ENCODE data around the gene DTNA. TPM values are rescaled to one million over a fixed set of nuclear protein-coding genes. Genes with fewer than 3 reads are reported as not detected.

The DTNA gene
- polyA plus RNA-seq, 3 donors: 10.7 to 21.1 (median 15.2) TPM

- H3K27ac ChIP-seq (ENCODE audit: low read depth, low read length): no peak overlapping the region
- 36 to 74% (median 39%) methylated on average over 2 of the region's 2 CpGs for WGBS, 3 donors
Observed at GRCh38 chr18:34834897-34835296, 124.8 kb downstream of the DTNA start.

GRCh38 chr18:34835466-34835865 lies 125.4 kb downstream of the DTNA start:
- whole genome bisulfite sequencing, 3 donors: 80 to 96% (median 93%) methylated on average over 3 of the region's 3 CpGs
- H3K27ac ChIP-seq (ENCODE audit: low read depth, low read length): no peak overlapping the region

- no peak overlapping the region for H3K27ac ChIP-seq (ENCODE audit: low read depth, low read length)
- WGBS, 3 donors: 40 to 58% (median 51%) methylated on average over 3 of the region's 3 CpGs
Observed at GRCh38 chr18:34837769-34838272, 127.7 kb downstream of the DTNA start.

- H3K27ac ChIP-seq (ENCODE audit: low read depth, low read length): no peak overlapping the region
- 84 to 89% (median 88%) methylated on average over 5 of the region's 5 CpGs for WGBS, 3 donors
Observed at GRCh38 chr18:34838669-34839068, 128.6 kb downstream of the DTNA start.

GRCh38 chr18:34840256-34840826 lies 130.2 kb downstream of the DTNA start:
- 87 to 90% (median 87%) methylated on average over 2 of the region's 2 CpGs for WGBS, 3 donors
- no peak overlapping the region for H3K27ac ChIP-seq (ENCODE audit: low read depth, low read length)

GRCh38 chr18:34841891-34842290 lies 131.8 kb downstream of the DTNA start:
- no peak overlapping the region for H3K27ac ChIP-seq (ENCODE audit: low read depth, low read length)

- 87 to 93% (median 88%) methylated on average over 1 of the region's 1 CpG for WGBS, 3 donors
- no peak overlapping the region for H3K27ac ChIP-seq (ENCODE audit: low read depth, low read length)
Observed at GRCh38 chr18:34844072-34844471, 134.0 kb downstream of the DTNA start.

- no peak overlapping the region for H3K27ac ChIP-seq (ENCODE audit: low read depth, low read length)
- WGBS, 3 donors: 66 to 72% (median 70%) methylated on average over 5 of the region's 5 CpGs
Observed at GRCh38 chr18:34844732-34845459, 134.8 kb downstream of the DTNA start.

GRCh38 chr18:34847408-34847807 lies 137.3 kb downstream of the DTNA start:
- H3K27ac ChIP-seq (ENCODE audit: low read depth, low read length): no peak overlapping the region

- no peak overlapping the region for H3K27ac ChIP-seq (ENCODE audit: low read depth, low read length)
- 69 to 89% (median 81%) methylated on average over 5 of the region's 5 CpGs for WGBS, 3 donors
Observed at GRCh38 chr18:34848156-34848555, 138.1 kb downstream of the DTNA start.

GRCh38 chr18:34848695-34849094 lies 138.6 kb downstream of the DTNA start:
- H3K27ac ChIP-seq (ENCODE audit: low read depth, low read length): no peak overlapping the region
- WGBS, 3 donors: 83 to 96% (median 85%) methylated on average over 3 of the region's 3 CpGs

GRCh38 chr18:34857320-34857719 lies 147.2 kb downstream of the DTNA start:
- 81 to 88% (median 85%) methylated on average over 3 of the region's 3 CpGs for WGBS, 3 donors
- H3K27ac ChIP-seq (ENCODE audit: low read depth, low read length): no peak overlapping the region

GRCh38 chr18:34858188-34858587 lies 148.1 kb downstream of the DTNA start:
- 87 to 95% (median 88%) methylated on average over 5 of the region's 5 CpGs for WGBS, 3 donors
- no peak overlapping the region for H3K27ac ChIP-seq (ENCODE audit: low read depth, low read length)

GRCh38 chr18:34859496-34859895 lies 149.4 kb downstream of the DTNA start:
- 84 to 92% (median 87%) methylated on average over 7 of the region's 7 CpGs for WGBS, 3 donors
- H3K27ac ChIP-seq (ENCODE audit: low read depth, low read length): no peak overlapping the region

GRCh38 chr18:34862561-34862960 lies 152.5 kb downstream of the DTNA start:
- H3K27ac ChIP-seq (ENCODE audit: low read depth, low read length): no peak overlapping the region
- WGBS, 3 donors: 87 to 94% (median 93%) methylated on average over 3 of the region's 3 CpGs

- 94 to 95% (median 94%) methylated on average over 3 of the region's 3 CpGs for WGBS, 3 donors
- no peak overlapping the region for H3K27ac ChIP-seq (ENCODE audit: low read depth, low read length)
Observed at GRCh38 chr18:34863702-34864101, 153.6 kb downstream of the DTNA start.

- H3K27ac ChIP-seq (ENCODE audit: low read depth, low read length): no peak overlapping the region
- WGBS, 3 donors: 92 to 98% (median 95%) methylated on average over 3 of the region's 3 CpGs
Observed at GRCh38 chr18:34864836-34865497, 154.9 kb downstream of the DTNA start.

GRCh38 chr18:34866310-34866709 lies 156.2 kb downstream of the DTNA start:
- no peak overlapping the region for H3K27ac ChIP-seq (ENCODE audit: low read depth, low read length)
- WGBS, 3 donors: 83 to 91% (median 87%) methylated on average over 2 of the region's 2 CpGs

- no peak overlapping the region for H3K27ac ChIP-seq (ENCODE audit: low read depth, low read length)
- WGBS, 3 donors: 64 to 67% (median 66%) methylated on average over 4 of the region's 4 CpGs
Observed at GRCh38 chr18:34866739-34867138, 156.6 kb downstream of the DTNA start.

- 43 to 81% (median 60%) methylated on average over 7 of the region's 7 CpGs for WGBS, 3 donors
- H3K27ac ChIP-seq (ENCODE audit: low read depth, low read length): no peak overlapping the region
Observed at GRCh38 chr18:34867520-34867919, 157.4 kb downstream of the DTNA start.

Data from adipose tissue (tissue), 3 donors.